Effector CD8-positive, alpha-beta T cell (primary cell): Measurements from ENCODE around the gene PRR15.

Source experiments
- DNase-seq: peaks from one replicate; lab custom pipeline; 2025; lab: John Stamatoyannopoulos, UW

The PRR15 gene

GRCh38 chr7:29609162-29610037, 45.8 kb downstream of the PRR15 start:
- no peak for DNase-seq

- DNase-seq = no peak
Observed at GRCh38 chr7:29610086-29610485, 46.5 kb downstream of the PRR15 start.

- DNase-seq = no peak
Observed at GRCh38 chr7:29611941-29612544, 48.4 kb downstream of the PRR15 start.

DNA sequence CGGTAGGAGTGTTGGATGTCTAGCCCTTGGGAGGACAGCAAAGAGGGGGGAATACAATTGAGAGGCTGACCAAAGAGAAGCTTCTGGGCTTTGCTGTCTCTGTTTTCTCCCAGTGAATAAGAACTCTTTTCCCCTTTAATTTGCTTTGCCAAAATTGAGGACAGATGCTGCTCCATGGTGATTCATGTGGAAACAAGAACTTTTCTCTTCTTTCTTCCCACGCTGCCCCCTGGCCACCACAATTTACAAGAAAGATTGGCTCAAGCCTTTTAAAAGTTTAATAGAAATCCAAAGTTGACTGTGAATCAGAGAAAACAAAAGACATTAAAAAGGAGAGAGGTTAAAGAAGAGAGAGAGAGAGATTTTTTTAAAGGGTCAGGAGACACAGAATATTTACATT, 49.0 kb downstream of the PRR15 start:
- no peak for DNase-seq

DNA sequence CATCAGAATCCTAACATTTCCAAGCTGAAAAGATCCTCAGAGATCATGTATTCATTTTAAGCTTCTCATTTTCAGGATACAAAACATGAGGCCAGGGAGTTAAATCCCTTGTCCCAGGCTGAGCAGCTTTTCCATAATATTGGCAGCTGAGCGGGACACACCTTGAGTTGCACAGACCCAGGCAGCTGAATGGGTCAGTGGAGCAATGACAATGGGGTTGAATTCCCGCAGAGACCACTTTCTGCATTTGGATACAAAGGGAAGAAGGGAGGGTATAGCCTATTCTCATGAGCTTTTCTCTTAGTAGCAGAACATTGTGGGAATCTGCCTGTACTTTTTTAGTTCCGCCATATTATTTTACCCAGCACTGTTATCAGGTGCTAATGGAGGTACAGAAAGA, 49.5 kb downstream of the PRR15 start:
- DNase-seq = no peak

DNA sequence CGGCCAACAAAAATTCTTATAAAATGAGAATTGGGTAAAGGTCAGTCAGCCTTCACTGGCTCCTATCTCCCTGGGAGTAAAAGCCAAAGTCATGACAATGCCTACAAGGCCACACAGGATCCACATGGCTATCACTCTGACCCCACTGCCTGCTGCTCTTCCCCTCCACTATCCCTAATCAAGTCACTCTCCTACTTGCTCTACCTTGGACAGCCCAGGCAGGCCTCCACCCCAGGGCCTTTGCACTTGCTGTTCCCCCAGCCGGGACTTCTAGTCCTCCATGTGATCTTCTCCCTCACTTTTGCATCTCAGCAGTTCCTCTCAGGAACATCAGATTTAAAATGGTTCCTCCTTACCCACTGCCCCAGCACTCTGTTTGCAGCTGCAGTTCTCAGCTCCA, 50.6 kb downstream of the PRR15 start:
- DNase-seq = no peak
